GM19351 (cell line): ENCODE data around the gene SLIT3.
A peak's percentile ranks its signal among the peaks of the same experiment; 100 is the strongest.

ENCODE experiments used
- ATAC-seq: cut with Tn5 transposase; IDR thresholded peaks from one replicate; pipeline ENCODE4 v1.9.1; 2021; ENCODE audit warnings: mild to moderate bottlenecking, moderate library complexity; ENCODE audit not compliant: unreplicated experiment

The SLIT3 gene

GRCh38 chr5:168976311-168976970, 324.5 kb downstream of the SLIT3 start:
- no peak for ATAC-seq

- no peak for ATAC-seq
These were observed 325.6 kb downstream of the SLIT3 start for GRCh38 chr5:168975331-168975730.

- ATAC-seq, result no peak
These were observed 326.9 kb downstream of the SLIT3 start for GRCh38 chr5:168974082-168974481.

- no peak for ATAC-seq
These were observed 328.2 kb downstream of the SLIT3 start for GRCh38 chr5:168972731-168973130.

GRCh38 chr5:168971100-168971499, 329.8 kb downstream of the SLIT3 start:
- ATAC-seq, result no peak

- ATAC-seq, result no peak
These were observed 331.5 kb downstream of the SLIT3 start for GRCh38 chr5:168969326-168969886.

GRCh38 chr5:168967882-168968620, 332.9 kb downstream of the SLIT3 start:
- no peak for ATAC-seq

- no peak for ATAC-seq
These were observed 335.3 kb downstream of the SLIT3 start for GRCh38 chr5:168965638-168966037.

GRCh38 chr5:168964182-168964581, 336.8 kb downstream of the SLIT3 start:
- ATAC-seq, result no peak

- ATAC-seq, result no peak
These were observed 338.6 kb downstream of the SLIT3 start for GRCh38 chr5:168962306-168962705.

GRCh38 chr5:168961681-168962080, 339.3 kb downstream of the SLIT3 start:
- no peak for ATAC-seq

- no peak for ATAC-seq
These were observed 340.4 kb downstream of the SLIT3 start for GRCh38 chr5:168960497-168960896.

- no peak for ATAC-seq
These were observed 347.6 kb downstream of the SLIT3 start for GRCh38 chr5:168953351-168953750.

GRCh38 chr5:168952196-168952595, 348.7 kb downstream of the SLIT3 start:
- no peak for ATAC-seq

- no peak for ATAC-seq
These were observed 349.2 kb downstream of the SLIT3 start for GRCh38 chr5:168951769-168952168.

GRCh38 chr5:168951356-168951755, 349.6 kb downstream of the SLIT3 start:
- no peak for ATAC-seq

GRCh38 chr5:168950241-168950951, 350.5 kb downstream of the SLIT3 start:
- peak; percentile 64 for ATAC-seq

GRCh38 chr5:168948746-168949145, 352.2 kb downstream of the SLIT3 start:
- no peak for ATAC-seq

- ATAC-seq, result peak; percentile 63
These were observed 353.6 kb downstream of the SLIT3 start for GRCh38 chr5:168947212-168947868.

GRCh38 chr5:168946363-168946762, 354.6 kb downstream of the SLIT3 start:
- ATAC-seq, result no peak

- ATAC-seq, result no peak
These were observed 356.9 kb downstream of the SLIT3 start for GRCh38 chr5:168944004-168944403.
